Keratinocyte (primary cell): ENCODE results near the gene TLCD3A.

Experiments
- CTCF ChIP-seq, 3 experiments: IDR thresholded peaks in 1 of 3; conservative IDR thresholded peaks in 1 of 3; optimal IDR thresholded peaks in 1 of 3; 2 replicates in 2 of 3; 3 replicates in 1 of 3; pipeline versions ENCODE3 to v1.5.1; 2011; ENCODE audit warnings: low read length in 3 of 3, mild to moderate bottlenecking in 3 of 3, moderate library complexity in 2 of 3, control low read depth in 1 of 3, inconsistent platforms in 1 of 3; ENCODE audit not compliant: insufficient read depth in 2 of 3; ENCODE audit errors: extremely low read depth in 1 of 3
- EZH2 ChIP-seq: IDR thresholded peaks from one replicate; pipeline ENCODE4 v1.6.1; 2012; ENCODE audit warnings: inconsistent platforms, mild to moderate bottlenecking, low read length, moderate library complexity

DNA sequence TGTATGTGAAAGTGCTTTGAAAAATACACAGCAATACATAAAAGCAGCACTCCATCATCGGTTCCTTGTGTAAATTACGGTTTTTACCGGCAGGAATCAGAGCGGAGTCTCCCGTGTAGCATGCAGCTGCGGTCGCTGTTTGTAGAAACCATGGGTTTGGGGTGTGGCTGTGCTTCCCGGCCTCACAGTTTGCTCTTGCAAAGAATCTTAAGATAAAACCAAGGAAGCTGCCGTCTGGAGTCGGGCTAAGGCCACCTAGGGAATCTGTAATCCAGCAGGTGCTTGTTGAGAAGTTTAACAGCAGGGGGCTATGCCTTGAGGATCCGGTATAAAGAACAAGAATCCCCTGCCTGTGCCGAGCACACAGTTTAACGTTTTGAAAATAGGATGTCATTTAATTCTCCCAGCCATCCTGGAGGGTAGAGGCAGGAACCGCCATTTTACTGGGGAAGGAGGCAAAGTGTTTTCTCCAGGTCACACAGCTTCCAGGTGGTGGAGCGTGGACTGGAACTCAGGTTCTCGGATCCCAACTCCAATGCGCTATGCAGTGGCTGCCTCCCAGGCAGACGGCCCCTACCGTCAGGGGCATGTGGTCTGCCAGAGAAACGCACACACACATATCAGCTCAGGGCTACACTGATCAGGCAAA, 6.0 kb upstream of the TLCD3A start:
- TF ChIP-seq EZH2 (no peak), CTCF (optimal IDR thresholded peaks at IDR 0.05 in 1 of 3, IDR thresholded peaks at IDR 0.05 in 1 of 3, conservative IDR thresholded peaks at IDR 0.05 in 1 of 3; ENCODE audit: extremely low read depth in 1 of 3, insufficient read depth in 2 of 3, low read length in 3 of 3) (no peak)
